Naive B cell (primary cell): ENCODE results near the gene PCBP1. TPM values are rescaled to one million over a fixed set of nuclear protein-coding genes. Genes with fewer than 3 reads are reported as not detected.
"Not testable (repeated sequence)": the region's sequence is repeated elsewhere in the genome, so short reads cannot be mapped to it uniquely, and the experiment has no call there.

Experiments
- ATAC-seq, 2 donors: fragments of 150-1000 bp; cut with Tn5 transposase; 2 replicates each; pipeline ENCODE4 v1.10.0; 2021; ENCODE audit warnings: low read depth in 2 of 2, mild to moderate bottlenecking in 2 of 2, moderate library complexity in 2 of 2
- DNase-seq: peaks from one replicate; pipeline ENCODE4 v3.0.0; 2022
- H3K27ac Mint-ChIP-seq, 6 donors: one replicate each; pipeline ENCODE4 v1.8.0; 2020 to 2022; ENCODE audit warnings: mild to moderate bottlenecking in 6 of 6, mixed read lengths in 6 of 6, moderate library complexity in 5 of 6, inconsistent platforms in 2 of 6
- H3K27me3 Mint-ChIP-seq, 3 donors: one replicate each; pipeline ENCODE4 v1.8.0; 2021 to 2022; ENCODE audit warnings: mixed read lengths in 3 of 3, mild to moderate bottlenecking in 1 of 3
- H3K36me3 Mint-ChIP-seq, 2 donors: one replicate each; pipeline ENCODE4 v1.8.0; 2020 to 2022; ENCODE audit warnings: mixed read lengths in 2 of 2, inconsistent platforms in 1 of 2, mild to moderate bottlenecking in 1 of 2
- H3K4me1 Mint-ChIP-seq, 3 donors: one replicate each; pipeline ENCODE4 v1.8.0; 2020 to 2022; ENCODE audit warnings: mixed read lengths in 3 of 3, inconsistent platforms in 1 of 3, mild to moderate bottlenecking in 1 of 3, moderate library complexity in 1 of 3
- H3K4me3 Mint-ChIP-seq, 8 donors: one replicate each; pipeline ENCODE4 v1.8.0; 2020 to 2022; ENCODE audit warnings: mild to moderate bottlenecking in 8 of 8, mixed read lengths in 8 of 8, moderate library complexity in 8 of 8, inconsistent platforms in 2 of 8
- H3K9me3 Mint-ChIP-seq, 7 donors: one replicate each; pipeline ENCODE4 v1.8.0; 2020 to 2022; ENCODE audit warnings: mixed read lengths in 7 of 7, mild to moderate bottlenecking in 5 of 7, inconsistent platforms in 2 of 7, moderate library complexity in 1 of 7
- polyA plus RNA-seq, 6 donors: library from polyadenylated mRNA; unstranded; fragments of 300-500 nt; fragmentation: Illumina TruSeq; gene quantifications; one replicate each; pipeline ENCODE4 v1.2.3, GENCODE V29; 2021; ENCODE audit warnings: low read depth in 6 of 6

Gene PCBP1
- polyA plus RNA-seq, 6 donors from 2014 or later = 108 to 148 (median 126) TPM

GRCh38 chr2:70085711-70086277, 1.5 kb upstream of the PCBP1 start:
- no peak for DNase-seq
- Mint-ChIP-seq H3K9me3 (peaks cover 0 to 3% (median 0%) of the 10 kb centered on the region in 7 donors), H3K27me3 (peaks cover 0 to 4% (median 0%) of the 10 kb centered on the region in 3 donors), H3K4me1 (peaks cover 46 to 60% (median 56%) of the 10 kb centered on the region in 3 donors), H3K36me3 (peaks cover 16 to 20% of the 10 kb centered on the region in 2 donors), H3K27ac (peak overlapping the region; percentile 99 to 100 (median 100)), H3K4me3 (peak overlapping the region; percentile 92 to 99 (median 97))
- ATAC-seq = no peak

DNA sequence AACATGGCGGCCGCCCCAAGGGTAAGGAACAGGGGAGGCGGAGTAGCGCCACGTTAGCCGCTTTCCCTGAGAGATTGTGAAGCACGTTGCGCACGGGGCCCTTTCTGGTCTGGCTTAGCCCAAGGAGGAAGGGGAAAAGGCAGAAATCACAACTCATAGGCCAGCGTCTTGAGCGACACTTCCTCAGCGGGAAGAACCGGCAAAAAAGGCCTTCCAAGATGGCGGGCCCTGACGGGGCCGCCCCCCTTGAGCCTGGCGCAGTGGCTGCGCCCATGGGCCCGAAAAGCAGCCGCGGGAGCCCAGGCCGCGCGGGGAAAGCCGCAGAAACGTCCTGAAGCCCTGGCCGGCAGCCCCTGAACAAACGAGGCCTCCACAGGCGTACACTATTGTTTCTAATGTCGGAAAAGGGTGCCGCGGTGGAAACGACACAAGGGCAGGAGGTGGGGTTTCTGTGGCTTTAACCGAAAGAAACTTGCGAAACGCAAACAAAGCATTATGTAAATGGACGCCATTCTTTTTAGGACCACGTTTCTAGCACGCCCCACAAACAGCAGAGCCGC, 919 bp upstream of the PCBP1 start:
- peak; percentile 86 for DNase-seq
- peaks cover 16 to 22% of the 10 kb centered on the region in 2 donors for H3K36me3 Mint-ChIP-seq
- H3K9me3 Mint-ChIP-seq = peaks cover 0 to 3% (median 0%) of the 10 kb centered on the region in 7 donors
- H3K4me3 Mint-ChIP-seq = peak overlapping the region; percentile 92 to 99 (median 97)
- peaks cover 0 to 4% (median 0%) of the 10 kb centered on the region in 3 donors for H3K27me3 Mint-ChIP-seq
- peak; percentile 49 to 53 for ATAC-seq
- peak overlapping the region; percentile 99 to 100 (median 100) for H3K27ac Mint-ChIP-seq
- H3K4me1 Mint-ChIP-seq = peaks cover 49 to 64% (median 60%) of the 10 kb centered on the region in 3 donors

DNA sequence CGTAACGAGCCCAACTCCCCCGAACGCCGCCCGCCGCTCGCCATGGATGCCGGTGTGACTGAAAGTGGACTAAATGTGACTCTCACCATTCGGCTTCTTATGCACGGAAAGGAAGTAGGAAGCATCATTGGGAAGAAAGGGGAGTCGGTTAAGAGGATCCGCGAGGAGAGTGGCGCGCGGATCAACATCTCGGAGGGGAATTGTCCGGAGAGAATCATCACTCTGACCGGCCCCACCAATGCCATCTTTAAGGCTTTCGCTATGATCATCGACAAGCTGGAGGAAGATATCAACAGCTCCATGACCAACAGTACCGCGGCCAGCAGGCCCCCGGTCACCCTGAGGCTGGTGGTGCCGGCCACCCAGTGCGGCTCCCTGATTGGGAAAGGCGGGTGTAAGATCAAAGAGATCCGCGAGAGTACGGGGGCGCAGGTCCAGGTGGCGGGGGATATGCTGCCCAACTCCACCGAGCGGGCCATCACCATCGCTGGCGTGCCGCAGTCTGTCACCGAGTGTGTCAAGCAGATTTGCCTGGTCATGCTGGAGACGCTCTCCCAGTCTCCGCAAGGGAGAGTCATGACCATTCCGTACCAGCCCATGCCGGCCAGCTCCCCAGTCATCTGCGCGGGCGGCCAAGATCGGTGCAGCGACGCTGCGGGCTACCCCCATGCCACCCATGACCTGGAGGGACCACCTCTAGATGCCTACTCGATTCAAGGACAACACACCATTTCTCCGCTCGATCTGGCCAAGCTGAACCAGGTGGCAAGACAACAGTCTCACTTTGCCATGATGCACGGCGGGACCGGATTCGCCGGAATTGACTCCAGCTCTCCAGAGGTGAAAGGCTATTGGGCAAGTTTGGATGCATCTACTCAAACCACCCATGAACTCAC, 673 bp downstream of the PCBP1 start:
- peaks cover 16 to 23% of the 10 kb centered on the region in 2 donors for H3K36me3 Mint-ChIP-seq
- no peak for ATAC-seq
- H3K4me3 Mint-ChIP-seq = peak overlapping the region; percentile 88 to 99 (median 97)
- peak overlapping the region; percentile 97 to 100 (median 98) for H3K27ac Mint-ChIP-seq
- H3K27me3 Mint-ChIP-seq = peaks cover 0 to 4% (median 0%) of the 10 kb centered on the region in 3 donors
- DNase-seq = no peak
- peaks cover 0 to 3% (median 0%) of the 10 kb centered on the region in 7 donors for H3K9me3 Mint-ChIP-seq
- peaks cover 54 to 77% (median 69%) of the 10 kb centered on the region in 3 donors for H3K4me1 Mint-ChIP-seq

- Mint-ChIP-seq H3K36me3 (peaks cover 20 to 23% of the 10 kb centered on the region in 2 donors), H3K27me3 (peaks cover 0 to 4% (median 0%) of the 10 kb centered on the region in 3 donors), H3K9me3 (peaks cover 0 to 3% (median 0%) of the 10 kb centered on the region in 7 donors), H3K4me1 (peaks cover 51 to 77% (median 69%) of the 10 kb centered on the region in 3 donors), H3K4me3 (peak overlapping the region; percentile 88 to 99 (median 97)), H3K27ac (peak overlapping the region; percentile 97 to 100 (median 98))
- DNase-seq = no peak
- no peak for ATAC-seq
Observed at GRCh38 chr2:70088598-70089219, 1.4 kb downstream of the PCBP1 start.

DNA sequence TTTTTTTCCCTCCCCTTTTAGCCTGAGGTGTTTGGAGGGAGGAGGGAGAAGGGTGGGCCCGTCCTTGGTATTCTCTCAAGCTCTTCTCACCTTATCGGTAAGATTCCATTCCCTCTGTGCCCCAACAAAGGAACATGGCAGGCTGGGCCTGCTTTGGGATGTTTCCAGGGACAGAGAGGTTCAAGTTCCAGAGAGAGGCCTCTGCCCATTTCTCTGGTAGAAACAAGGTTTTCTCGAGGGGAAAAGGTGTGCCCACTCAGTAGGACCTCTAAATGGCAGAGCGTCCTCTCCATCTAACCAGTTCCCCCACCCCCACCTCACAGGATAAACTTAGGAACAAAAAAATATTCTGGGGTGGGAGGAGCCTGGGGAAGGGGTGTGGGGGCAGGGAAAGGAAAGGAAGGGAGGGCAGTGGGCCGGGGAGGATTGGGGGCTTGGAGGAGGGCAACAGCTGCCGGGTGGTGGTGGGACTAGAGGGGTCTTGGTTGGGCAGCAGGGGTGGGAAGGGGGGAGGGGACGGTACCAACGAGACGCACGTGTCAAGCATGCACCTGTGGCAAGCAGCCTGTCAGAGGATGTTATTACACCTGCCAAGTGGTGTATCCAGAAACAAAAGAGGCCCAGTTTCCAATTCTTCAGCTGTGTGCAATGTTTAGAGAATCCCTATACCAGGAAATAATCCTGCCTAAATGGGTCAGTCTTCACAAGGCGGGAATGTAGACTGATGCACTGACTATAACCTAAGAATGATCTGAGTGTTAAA, 2.1 kb downstream of the PCBP1 start:
- peaks cover 0 to 3% (median 0%) of the 10 kb centered on the region in 7 donors for H3K9me3 Mint-ChIP-seq
- peaks cover 16 to 23% of the 10 kb centered on the region in 2 donors for H3K36me3 Mint-ChIP-seq
- peak overlapping the region; percentile 67 to 100 (median 98) for H3K27ac Mint-ChIP-seq
- peaks cover 0 to 4% (median 0%) of the 10 kb centered on the region in 3 donors for H3K27me3 Mint-ChIP-seq
- peak overlapping the region; percentile 88 to 99 (median 97) for H3K4me3 Mint-ChIP-seq
- no peak for ATAC-seq
- no peak for DNase-seq
- peaks cover 51 to 77% (median 69%) of the 10 kb centered on the region in 3 donors for H3K4me1 Mint-ChIP-seq

- Mint-ChIP-seq H3K36me3 (peaks cover 16 to 23% of the 10 kb centered on the region in 2 donors), H3K27me3 (peaks cover 0 to 4% (median 0%) of the 10 kb centered on the region in 3 donors), H3K4me3 (peak overlapping the region; percentile 43 to 99 (median 97)), H3K9me3 (peaks cover 0 to 3% (median 0%) of the 10 kb centered on the region in 7 donors), H3K27ac (peak overlapping the region; percentile 49 to 100 (median 91)), H3K4me1 (peaks cover 55 to 79% (median 72%) of the 10 kb centered on the region in 3 donors)
- no peak for DNase-seq
- no peak for ATAC-seq
Observed at GRCh38 chr2:70089983-70090525, 2.8 kb downstream of the PCBP1 start.

DNA sequence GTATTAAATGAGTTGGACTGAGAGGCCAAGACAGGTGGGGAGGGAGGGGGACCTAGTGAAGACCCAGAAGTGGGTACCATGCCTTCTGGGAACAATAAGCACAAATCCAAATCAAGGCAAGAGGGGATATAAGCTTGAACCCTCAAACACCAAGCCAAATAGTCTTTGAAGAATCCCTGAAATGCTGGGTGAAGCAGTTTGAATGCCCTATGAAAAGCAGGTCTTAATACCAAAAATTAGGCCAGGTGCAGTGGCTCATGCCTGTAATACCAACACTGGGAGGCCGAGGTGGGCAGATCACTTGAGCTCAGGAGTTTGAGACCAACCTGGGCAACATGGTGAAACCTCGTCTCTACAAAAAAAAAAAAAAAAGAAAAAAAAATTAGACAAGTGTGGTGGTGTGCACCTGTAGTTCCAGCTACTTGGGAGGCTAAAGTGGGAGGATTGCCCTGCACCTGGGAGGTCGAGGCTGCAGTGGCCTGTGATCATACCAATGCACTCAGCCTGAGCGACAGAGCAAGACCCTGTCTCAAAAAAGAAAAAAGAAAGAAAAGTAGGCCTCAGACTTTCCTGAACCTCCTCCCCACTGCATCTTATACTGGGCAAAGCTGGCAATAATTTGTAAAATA, 3.5 kb downstream of the PCBP1 start:
- peaks cover 0 to 4% (median 0%) of the 10 kb centered on the region in 3 donors for H3K27me3 Mint-ChIP-seq
- H3K9me3 Mint-ChIP-seq = peaks cover 0 to 3% (median 0%) of the 10 kb centered on the region in 7 donors
- peak overlapping the region in 5 of 8 donors; percentile 21 to 99 (median 97) for H3K4me3 Mint-ChIP-seq
- peaks cover 16 to 23% of the 10 kb centered on the region in 2 donors for H3K36me3 Mint-ChIP-seq
- H3K4me1 Mint-ChIP-seq = peaks cover 54 to 77% (median 69%) of the 10 kb centered on the region in 3 donors
- ATAC-seq (no peak), DNase-seq (no peak)
- peak overlapping the region; percentile 23 to 100 (median 90) for H3K27ac Mint-ChIP-seq

DNA sequence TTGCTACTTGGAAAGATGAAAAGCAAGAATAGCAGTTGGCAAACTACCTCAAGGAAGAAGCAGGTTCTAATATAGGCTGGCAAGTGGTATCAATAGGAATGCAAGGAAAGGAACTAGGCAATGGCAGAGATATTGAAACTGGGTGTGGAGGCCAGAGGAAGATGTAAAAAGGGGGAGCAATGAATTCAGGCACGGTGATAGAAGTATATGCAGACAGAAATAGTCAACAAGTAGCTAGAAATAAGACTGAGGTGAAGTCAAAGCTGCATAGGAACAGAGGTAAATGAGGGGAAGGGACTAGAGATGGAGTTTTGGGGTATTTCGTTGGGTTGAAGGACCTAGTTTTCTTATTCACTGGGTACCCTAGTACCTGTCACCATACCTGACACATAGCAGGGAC, 4.1 kb downstream of the PCBP1 start:
- peaks cover 16 to 23% of the 10 kb centered on the region in 2 donors for H3K36me3 Mint-ChIP-seq
- no peak for DNase-seq

GRCh38 chr2:70091816-70092215, 4.5 kb downstream of the PCBP1 start:
- Mint-ChIP-seq H3K4me1 (peaks cover 55 to 74% (median 65%) of the 10 kb centered on the region in 3 donors), H3K27ac (peak overlapping the region in 5 of 6 donors; percentile 29 to 98 (median 77))
- no peak for DNase-seq

More for the DNA sequence above, 4.1 kb downstream of the PCBP1 start:
- H3K9me3 Mint-ChIP-seq = peaks cover 0 to 3% (median 0%) of the 10 kb centered on the region in 7 donors
- H3K4me3 Mint-ChIP-seq = peak overlapping the region in 5 of 8 donors; percentile 1 to 99 (median 54)
- peak overlapping the region in 5 of 6 donors; percentile 29 to 98 (median 77) for H3K27ac Mint-ChIP-seq
- H3K4me1 Mint-ChIP-seq = peaks cover 55 to 74% (median 65%) of the 10 kb centered on the region in 3 donors
- no peak for ATAC-seq
- H3K27me3 Mint-ChIP-seq = peaks cover 0 to 4% (median 0%) of the 10 kb centered on the region in 3 donors

GRCh38 chr2:70092576-70093243, 5.4 kb downstream of the PCBP1 start:
- H3K27me3 Mint-ChIP-seq = not testable (repeated sequence)

More at GRCh38 chr2:70091816-70092215, 4.5 kb downstream of the PCBP1 start:
- Mint-ChIP-seq H3K9me3 (peaks cover 0 to 3% (median 0%) of the 10 kb centered on the region in 7 donors), H3K4me3 (peak overlapping the region in 5 of 8 donors; percentile 1 to 99 (median 54)), H3K36me3 (peaks cover 16 to 23% of the 10 kb centered on the region in 2 donors), H3K27me3 (peaks cover 0 to 4% (median 0%) of the 10 kb centered on the region in 3 donors)
- ATAC-seq = no peak

More at GRCh38 chr2:70092576-70093243, 5.4 kb downstream of the PCBP1 start:
- H3K4me3 Mint-ChIP-seq = peak overlapping the region in 7 of 8 donors; percentile 54 to 90 (median 85)
- not testable (repeated sequence) for H3K9me3 Mint-ChIP-seq, ATAC-seq, DNase-seq
- peak overlapping the region in 3 of 6 donors; percentile 90 to 98 (median 97) for H3K27ac Mint-ChIP-seq
- H3K36me3 Mint-ChIP-seq = peaks cover 16 to 23% of the 10 kb centered on the region in 2 donors
- peaks cover 50 to 74% (median 65%) of the 10 kb centered on the region in 3 donors for H3K4me1 Mint-ChIP-seq
